Neural crest cell (in vitro differentiated cells): ENCODE measurements around the gene PC. TPM values are rescaled to one million over a fixed set of nuclear protein-coding genes. Genes with fewer than 3 reads are reported as not detected.

Source experiments
- DNase-seq: peaks from one replicate; pipeline ENCODE4 v3.0.0; 2021; ENCODE audit warnings: low read depth, mixed read lengths, low spot score
- H3K27ac Mint-ChIP-seq: one replicate; pipeline ENCODE4 v1.8.0; 2021; ENCODE audit warnings: mild to moderate bottlenecking, mixed read lengths; ENCODE audit not compliant: unreplicated experiment
- H3K27me3 Mint-ChIP-seq: 2 replicates; pipeline ENCODE4 v1.8.0; 2021; ENCODE audit warnings: low read depth, mild to moderate bottlenecking, mixed read lengths
- H3K36me3 Mint-ChIP-seq: 2 replicates; pipeline ENCODE4 v1.8.0; 2021; ENCODE audit warnings: low read depth, mild to moderate bottlenecking, mixed read lengths
- H3K4me1 Mint-ChIP-seq: 2 replicates; pipeline ENCODE4 v1.8.0; 2021; ENCODE audit warnings: mixed read lengths
- H3K4me3 Mint-ChIP-seq: one replicate; pipeline ENCODE4 v1.8.0; 2021; ENCODE audit warnings: mild to moderate bottlenecking, mixed read lengths
- H3K9me3 Mint-ChIP-seq: 2 replicates; pipeline ENCODE4 v1.8.0; 2021; ENCODE audit warnings: mixed read lengths
- total RNA-seq: library from RNA; stranded (reverse); gene quantifications from 2 replicates; pipeline ENCODE4 v1.2.1, GENCODE V29; 2021
- TF ChIP-seq, protein P1 (sequence below): fragments of 200-600 bp; sonication (generic); conservative IDR thresholded peaks from 2 replicates; pipeline ENCODE4 v1.5.0; 2021; ENCODE audit warnings: antibody characterized with exemption, mild to moderate bottlenecking

The PC gene
- total RNA-seq, 1 donor from 2014 or later, result 53.6 TPM

- DNase-seq, result no peak
- Mint-ChIP-seq H3K9me3 (no peaks in the 10 kb centered on the region), H3K27ac (no peak overlapping the region), H3K4me1 (peaks cover 46% of the 10 kb centered on the region), H3K27me3 (no peaks in the 10 kb centered on the region), H3K36me3 (no peaks in the 10 kb centered on the region), H3K4me3 (no peak overlapping the region)
- TF ChIP-seq, protein P1, sequence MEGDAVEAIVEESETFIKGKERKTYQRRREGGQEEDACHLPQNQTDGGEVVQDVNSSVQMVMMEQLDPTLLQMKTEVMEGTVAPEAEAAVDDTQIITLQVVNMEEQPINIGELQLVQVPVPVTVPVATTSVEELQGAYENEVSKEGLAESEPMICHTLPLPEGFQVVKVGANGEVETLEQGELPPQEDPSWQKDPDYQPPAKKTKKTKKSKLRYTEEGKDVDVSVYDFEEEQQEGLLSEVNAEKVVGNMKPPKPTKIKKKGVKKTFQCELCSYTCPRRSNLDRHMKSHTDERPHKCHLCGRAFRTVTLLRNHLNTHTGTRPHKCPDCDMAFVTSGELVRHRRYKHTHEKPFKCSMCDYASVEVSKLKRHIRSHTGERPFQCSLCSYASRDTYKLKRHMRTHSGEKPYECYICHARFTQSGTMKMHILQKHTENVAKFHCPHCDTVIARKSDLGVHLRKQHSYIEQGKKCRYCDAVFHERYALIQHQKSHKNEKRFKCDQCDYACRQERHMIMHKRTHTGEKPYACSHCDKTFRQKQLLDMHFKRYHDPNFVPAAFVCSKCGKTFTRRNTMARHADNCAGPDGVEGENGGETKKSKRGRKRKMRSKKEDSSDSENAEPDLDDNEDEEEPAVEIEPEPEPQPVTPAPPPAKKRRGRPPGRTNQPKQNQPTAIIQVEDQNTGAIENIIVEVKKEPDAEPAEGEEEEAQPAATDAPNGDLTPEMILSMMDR, result no peak
These were observed 79.2 kb downstream of the PC start for GRCh38 chr11:66879000-66879399.

DNA sequence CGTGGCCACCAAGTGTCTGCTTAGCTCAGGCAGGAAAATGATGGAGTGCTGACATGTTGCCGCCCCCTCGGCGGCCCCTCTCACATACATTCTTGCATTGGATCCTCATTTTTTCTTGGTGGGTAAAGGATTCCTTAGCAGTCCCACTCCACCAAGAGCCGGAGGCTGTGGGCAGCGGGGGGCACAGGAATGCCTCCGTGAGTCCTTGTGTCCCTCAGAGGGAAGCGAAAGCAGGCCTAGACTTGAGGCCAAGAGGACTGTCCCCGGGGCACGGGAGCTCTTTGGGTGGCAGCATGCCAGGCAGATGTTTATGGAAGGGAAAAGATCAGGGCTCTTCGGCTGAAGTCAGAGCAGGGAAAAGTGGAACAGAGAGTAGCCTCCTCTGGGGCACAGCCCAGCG lies 79.7 kb downstream of the PC start:
- no peaks in the 10 kb centered on the region for H3K27me3 Mint-ChIP-seq
- H3K27ac Mint-ChIP-seq, result no peak overlapping the region
- no peaks in the 10 kb centered on the region for H3K9me3 Mint-ChIP-seq
- peaks cover 44% of the 10 kb centered on the region for H3K4me1 Mint-ChIP-seq
- TF ChIP-seq, protein P1, result no peak
- DNase-seq, result no peak
- H3K4me3 Mint-ChIP-seq, result no peak overlapping the region
- H3K36me3 Mint-ChIP-seq, result no peaks in the 10 kb centered on the region

DNA sequence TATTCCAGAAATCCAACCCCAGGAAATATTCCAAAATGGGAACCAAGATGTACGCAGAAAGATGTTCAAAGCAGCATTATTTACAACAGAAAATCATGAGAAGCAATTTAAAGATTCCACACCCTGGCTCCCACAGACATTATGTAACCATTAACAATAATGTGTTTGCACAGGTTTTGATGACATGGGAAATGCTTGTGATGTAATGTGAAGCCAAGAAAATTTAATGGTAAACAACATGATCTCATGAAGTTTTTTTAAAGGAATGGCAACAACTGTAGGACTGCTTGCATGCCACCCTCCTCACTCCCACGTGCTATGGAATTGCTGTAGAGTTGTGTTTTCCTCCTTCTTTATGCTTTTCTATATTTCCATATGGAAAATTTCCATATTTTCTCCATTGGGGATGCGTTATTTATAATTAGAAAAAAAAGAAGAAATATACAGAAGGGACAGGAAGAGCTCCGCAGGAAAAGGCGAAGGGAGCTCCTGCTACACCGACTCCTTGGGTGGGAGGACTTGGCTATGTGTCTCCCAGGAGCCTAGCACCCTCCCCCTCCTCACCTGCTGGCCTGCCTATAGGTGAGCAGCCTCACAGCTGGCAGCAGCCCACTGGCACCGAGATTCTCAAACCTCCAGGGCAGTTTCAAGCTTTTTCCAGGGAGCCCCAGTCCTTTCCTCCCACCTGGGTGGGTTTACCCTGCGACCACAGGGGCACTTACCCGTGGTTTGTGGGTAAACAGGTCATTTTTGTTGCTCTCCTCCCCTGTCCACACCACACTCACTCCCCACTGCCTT lies 80.4 kb downstream of the PC start:
- TF ChIP-seq, protein P1, result no peak
- Mint-ChIP-seq H3K27me3 (no peaks in the 10 kb centered on the region), H3K27ac (no peak overlapping the region), H3K36me3 (no peaks in the 10 kb centered on the region), H3K4me1 (peaks cover 37% of the 10 kb centered on the region), H3K4me3 (no peak overlapping the region), H3K9me3 (no peaks in the 10 kb centered on the region)
- DNase-seq, result no peak

DNA sequence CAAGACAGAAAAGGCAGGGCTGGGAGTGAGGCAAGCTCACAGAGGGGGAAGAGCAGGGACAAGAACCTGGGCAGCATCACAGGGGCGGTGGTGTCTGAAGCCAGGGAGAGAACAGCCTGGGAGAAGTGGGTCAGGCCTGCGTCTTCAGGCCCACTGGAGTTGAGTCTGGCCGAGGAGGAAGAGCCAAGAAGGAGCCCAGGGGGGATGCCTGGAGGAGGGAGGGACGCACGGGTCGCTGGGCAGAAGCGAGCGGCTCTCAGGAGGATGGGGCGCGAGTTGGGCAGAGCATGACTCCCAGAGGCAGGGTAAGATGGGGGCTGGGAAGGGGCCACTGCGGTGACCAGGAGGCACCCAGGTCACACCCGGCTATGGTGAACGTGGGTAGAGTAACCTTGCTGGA lies 82.8 kb downstream of the PC start:
- no peak for DNase-seq
- Mint-ChIP-seq H3K4me1 (peaks cover 26% of the 10 kb centered on the region), H3K27ac (no peak overlapping the region), H3K27me3 (no peaks in the 10 kb centered on the region), H3K4me3 (no peak overlapping the region), H3K36me3 (no peaks in the 10 kb centered on the region), H3K9me3 (no peaks in the 10 kb centered on the region)
- TF ChIP-seq, protein P1, result no peak

DNA sequence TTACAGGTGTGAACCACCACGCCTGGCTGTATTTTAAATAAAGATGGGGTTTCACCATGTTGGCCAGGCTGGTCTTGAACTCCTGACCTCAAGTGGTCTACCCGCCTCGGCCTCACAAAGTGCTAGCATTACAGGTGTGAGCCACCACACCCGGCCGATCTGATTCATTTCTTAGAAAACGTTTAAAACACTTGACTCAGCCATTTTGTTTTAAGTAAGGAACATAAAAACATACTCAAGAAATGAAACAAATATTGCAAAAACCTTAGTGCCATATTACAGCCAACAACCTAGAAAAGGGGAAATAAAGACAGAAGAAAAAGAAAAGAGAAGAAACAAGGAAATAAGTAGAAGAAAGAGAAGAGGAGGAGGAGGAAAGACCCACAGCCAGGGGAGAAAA lies 84.0 kb downstream of the PC start:
- Mint-ChIP-seq H3K27me3 (no peaks in the 10 kb centered on the region), H3K4me1 (peaks cover 26% of the 10 kb centered on the region), H3K4me3 (no peak overlapping the region), H3K9me3 (no peaks in the 10 kb centered on the region), H3K27ac (no peak overlapping the region), H3K36me3 (no peaks in the 10 kb centered on the region)
- DNase-seq, result no peak
- TF ChIP-seq, protein P1, result no peak
